Stimulated activated CD4-positive, alpha-beta T cell treated with anti-CD3 and anti-CD28 coated beads, Interleukin-15, amount 100 ng/mL, for 48 hours (primary cell): ENCODE results near the gene PAFAH1B2.
"Not testable (repeated sequence)": the region's sequence is repeated elsewhere in the genome, so short reads cannot be mapped to it uniquely, and the experiment has no call there.

Source experiments
- DNase-seq, 2 donors: peaks; one replicate each; pipeline ENCODE4 v3.0.0-alpha.2; 2020; ENCODE audit warnings: low read depth in 2 of 2

PAFAH1B2 gene

GRCh38 chr11:117202386-117203068 lies 58.4 kb downstream of the PAFAH1B2 start:
- no peak for DNase-seq

GRCh38 chr11:117203069-117203407 lies 59.0 kb downstream of the PAFAH1B2 start:
- DNase-seq: no peak

DNA sequence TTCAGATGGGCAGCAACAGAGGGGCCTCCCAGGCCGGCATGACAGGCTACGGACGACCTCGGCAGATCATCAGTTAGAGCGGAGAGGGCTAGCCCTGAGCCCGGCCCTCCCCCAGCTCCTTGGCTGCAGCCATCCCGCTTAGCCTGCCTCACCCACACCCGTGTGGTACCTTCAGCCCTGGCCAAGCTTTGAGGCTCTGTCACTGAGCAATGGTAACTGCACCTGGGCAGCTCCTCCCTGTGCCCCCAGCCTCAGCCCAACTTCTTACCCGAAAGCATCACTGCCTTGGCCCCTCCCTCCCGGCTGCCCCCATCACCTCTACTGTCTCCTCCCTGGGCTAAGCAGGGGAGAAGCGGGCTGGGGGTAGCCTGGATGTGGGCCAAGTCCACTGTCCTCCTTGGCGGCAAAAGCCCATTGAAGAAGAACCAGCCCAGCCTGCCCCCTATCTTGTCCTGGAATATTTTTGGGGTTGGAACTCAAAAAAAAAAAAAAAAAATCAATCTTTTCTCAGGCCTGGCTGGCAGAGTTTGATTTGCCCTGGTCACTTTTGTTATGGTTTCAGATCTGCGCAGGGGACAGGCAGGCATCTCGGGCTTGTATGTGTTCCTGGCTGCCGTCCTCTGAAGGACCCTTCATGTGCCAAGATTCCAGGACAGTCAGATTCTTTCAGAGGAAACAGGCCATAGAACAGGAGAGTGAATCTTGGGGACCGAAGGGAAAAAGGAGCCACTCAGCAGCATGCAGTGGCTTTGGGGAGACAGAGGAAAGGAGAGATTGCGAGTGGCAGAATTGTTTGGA lies 60.4 kb downstream of the PAFAH1B2 start:
- DNase-seq: no peak

DNA sequence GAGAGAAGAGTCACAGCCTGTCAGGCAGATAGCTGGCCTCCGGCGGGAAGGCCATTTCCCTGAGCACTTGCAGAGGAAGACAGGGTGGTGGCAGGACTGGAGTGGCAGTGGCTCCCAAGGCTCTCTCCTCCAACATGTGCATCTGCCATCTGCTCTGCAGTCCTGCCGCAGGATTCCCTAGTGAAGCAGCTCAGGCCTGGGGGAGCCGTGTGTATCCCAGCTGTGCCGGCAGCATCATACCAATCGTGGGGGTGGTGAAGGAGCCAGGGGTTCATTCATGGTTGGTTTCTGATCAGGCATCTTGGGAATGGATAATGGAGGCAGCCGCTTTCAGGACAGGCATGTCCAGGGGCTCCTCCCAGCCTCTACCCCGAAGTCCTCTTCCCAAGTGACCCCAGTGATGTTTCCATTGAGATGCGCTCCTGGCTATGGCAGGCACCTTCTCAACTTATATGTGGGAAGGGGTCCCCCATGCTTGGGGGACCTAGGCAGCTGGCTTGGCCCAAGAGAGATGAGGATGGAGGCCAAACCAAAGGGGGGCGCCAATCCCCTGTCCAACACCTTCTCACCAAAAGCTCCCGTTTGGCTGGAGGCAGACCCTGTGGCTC lies 61.2 kb downstream of the PAFAH1B2 start:
- DNase-seq: no peak

GRCh38 chr11:117206111-117206510 lies 62.0 kb downstream of the PAFAH1B2 start:
- DNase-seq: not testable (repeated sequence)

DNA sequence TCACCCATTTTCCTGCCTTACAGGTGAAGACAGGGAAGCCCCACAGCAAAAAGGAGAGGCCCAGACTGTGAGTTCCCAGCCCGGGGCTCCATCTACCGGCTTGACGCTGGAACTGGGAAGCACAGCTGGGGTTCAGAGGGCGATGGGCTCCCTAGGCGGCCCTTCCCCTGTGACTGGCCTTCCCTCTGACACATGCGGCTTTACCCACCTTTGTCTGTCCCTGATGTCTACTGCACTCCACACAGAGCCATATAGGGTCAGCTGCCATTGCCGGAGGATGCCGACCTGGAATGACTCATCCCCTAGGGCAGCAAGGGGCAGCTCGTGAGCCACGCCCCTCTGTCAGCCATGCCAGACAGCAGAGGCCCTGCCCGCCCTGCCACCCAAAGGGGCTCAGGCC lies 62.8 kb downstream of the PAFAH1B2 start:
- not testable (repeated sequence) for DNase-seq

DNA sequence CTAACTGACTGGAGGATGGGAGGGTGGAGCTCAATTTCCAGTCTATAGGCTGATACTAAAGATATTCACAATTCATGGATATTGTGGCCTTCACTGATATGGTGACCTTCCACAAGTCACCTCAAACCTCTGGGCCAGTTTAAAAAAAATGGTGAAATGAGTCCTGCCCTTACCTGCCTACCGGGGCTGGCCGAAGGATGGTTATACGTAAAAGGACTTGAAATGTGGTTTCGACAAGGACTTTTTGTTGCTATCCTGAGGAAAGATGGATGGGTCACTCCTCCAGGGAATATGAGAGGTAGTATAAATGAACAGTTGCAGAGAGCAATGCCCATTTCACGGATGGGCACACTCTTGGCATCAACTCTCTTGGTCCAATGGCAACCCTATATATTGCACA lies 63.4 kb downstream of the PAFAH1B2 start:
- not testable (repeated sequence) for DNase-seq

DNA sequence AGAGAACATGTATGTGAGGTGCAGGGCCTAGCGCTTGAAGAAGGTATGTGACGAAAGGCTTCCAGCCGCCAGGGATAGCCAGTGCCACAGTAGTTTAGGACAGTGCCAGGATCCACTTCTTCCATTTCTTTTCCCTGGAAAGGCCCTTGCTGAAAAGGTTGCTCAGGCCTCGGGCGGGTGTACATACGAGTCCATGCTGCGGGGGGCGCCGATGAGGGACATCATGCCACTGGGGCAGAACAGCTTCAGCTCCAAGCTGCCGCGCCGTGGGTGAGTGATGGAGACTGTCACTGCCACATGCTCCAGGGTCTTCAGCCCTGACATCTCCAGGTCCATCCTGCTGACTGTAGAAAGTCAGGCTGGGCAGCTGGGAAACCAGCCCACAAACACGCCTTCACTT lies 64.6 kb downstream of the PAFAH1B2 start:
- not testable (repeated sequence) for DNase-seq

DNA sequence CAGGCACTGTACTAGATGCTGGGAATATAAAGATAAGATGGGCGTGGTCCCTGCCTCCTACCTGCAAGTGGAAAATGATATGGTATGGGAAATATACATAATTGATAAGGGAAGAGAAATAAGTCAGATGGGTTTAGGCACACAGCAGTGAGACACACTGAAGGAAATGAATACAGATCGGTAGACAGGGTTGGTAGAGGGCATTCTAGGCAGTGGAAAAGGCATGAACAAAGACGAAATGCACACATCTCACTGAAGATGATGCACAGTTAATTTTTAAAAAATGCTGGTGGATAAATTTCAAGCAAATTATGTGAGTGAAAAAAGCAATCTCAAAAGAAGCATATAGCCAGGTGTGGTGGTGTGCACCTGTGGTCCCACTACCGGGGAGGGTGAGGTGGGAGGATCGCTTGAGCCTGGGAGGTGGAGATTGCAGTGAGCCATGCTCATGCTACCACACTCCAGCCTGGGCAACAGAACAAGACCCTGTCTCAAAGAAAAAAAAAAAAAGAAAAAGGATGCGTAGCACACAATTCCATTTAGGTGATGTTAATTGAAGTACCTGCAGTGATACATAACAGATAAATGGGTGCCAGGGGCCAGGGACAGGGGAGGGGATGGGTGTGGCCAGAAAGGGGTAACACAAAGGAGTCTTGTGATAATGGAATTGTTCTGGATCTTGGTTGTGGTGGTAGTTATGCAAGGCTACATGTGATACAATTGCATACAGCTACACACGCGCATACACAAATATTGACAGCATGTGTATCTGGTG lies 65.5 kb downstream of the PAFAH1B2 start:
- not testable (repeated sequence) for DNase-seq

DNA sequence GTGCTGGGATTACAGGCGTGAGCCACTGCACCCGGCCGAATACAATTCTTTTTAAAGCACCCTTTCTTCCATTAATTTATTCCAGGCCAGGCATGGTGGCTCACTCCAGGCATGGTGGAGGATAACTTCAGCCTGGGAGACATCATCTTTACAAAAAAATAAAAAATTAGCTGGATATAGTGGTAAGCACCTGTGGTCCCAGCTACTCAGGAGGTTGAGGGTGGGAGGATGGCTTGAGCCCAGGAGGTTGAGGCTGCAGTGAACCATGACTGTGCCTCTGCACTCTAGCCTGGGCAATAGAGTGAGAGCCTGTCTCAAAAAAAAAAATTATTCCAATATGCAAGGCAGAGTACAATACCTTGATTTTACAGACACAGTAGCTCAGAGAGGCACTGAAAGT lies 66.5 kb downstream of the PAFAH1B2 start:
- DNase-seq: no peak

- DNase-seq: no peak
These were observed 68.7 kb downstream of the PAFAH1B2 start for GRCh38 chr11:117212697-117213355.

GRCh38 chr11:117214404-117215110 lies 70.5 kb downstream of the PAFAH1B2 start:
- no peak for DNase-seq

DNA sequence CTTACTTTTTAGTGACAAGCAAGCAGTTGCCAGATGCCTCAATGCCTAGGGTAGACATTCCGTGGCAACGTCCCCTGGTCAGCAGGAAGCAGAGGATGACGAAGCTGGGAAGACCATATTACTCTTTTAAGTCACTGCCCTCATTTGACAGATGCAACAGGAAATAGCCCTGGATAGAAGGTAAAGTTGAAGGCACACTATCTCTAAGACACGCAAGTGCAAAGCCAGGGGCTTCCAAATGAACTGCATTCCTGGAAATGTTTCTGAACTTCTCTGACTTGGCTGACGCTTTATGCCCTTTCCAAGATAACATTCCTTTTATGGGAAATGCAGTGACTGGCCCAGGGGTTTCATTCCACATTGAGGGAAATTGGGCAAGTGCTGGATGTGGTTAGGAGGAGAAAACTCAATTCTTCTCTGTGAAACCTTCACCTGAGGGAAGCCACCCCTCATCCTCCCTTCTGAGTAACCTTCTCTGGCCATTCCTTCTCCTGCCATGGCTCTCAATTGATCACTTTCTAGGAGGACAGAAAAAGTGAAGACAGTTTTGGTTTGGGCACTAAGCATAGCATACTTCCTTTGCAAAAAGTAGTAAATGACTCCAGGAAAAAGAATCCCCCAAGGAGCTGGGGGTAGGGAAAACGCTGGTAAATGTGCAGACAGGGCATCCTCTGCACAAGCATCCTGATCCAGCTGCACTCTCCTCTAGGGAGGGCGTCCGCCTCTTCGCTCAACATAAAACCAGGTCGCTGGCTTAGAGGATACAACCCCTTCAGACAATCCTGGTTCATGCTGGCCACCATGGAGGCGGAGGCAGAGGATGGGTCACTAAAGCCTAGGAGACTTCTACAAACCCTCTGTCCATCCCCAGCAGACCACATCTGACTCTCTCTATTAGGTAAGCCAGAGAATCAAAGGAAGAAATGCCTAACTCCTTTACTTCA lies 73.3 kb downstream of the PAFAH1B2 start:
- DNase-seq: no peak

DNA sequence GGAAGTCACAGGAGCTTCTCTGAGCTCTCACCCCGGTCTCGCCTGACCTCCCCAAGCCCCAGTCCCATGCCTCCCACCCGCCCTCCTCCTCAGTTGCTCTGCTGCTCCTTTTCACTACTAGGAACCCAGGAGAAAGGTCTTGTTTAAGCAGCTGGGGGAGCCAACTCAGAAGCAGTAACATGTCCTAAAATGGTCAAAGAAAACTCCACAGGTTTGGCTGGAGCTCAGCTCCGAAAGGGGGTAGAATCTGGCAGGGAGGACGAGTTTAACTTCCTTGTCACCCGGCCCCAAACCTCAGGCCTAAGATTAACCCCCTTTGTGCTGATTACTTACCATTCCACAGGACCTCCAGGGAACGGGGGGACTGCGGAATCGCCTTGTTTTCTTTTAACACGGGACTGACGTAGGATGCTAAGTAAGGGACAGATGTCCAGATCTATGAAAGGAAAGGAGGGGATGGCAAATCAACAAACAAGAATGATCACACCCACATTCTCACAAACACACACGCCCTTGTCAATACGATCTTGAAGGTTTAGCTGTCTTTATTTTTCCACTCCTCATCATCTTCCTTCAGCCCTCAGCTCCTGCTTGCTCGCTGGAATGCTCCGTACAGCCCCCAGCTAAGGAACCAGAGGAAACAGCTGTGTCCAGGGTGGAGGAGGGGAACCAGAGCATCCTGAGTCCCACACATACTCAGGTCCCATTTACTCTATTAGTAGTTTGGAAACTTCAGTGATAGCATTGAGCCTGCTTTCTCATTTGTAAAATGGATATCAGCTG lies 74.2 kb downstream of the PAFAH1B2 start:
- DNase-seq: no peak

DNA sequence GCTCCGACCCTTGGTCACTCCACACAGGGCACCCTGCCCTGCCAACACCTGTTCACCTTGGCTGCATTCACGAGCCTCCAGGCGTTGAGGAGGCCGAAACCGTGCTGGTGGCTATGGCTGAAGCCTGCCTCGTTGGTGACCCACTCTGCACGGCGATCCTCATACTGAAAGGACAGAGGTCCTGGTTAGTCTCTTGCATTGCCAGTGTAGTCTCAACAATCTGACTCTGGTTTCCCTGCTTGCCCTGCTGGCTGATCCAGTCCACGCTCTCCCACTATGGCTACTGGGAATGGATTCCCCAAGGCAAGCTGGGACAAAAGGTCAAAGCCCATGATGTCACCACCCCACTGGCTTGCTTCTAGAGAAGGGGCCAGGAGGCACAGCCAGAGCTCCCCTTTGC lies 74.9 kb downstream of the PAFAH1B2 start:
- DNase-seq: no peak

DNA sequence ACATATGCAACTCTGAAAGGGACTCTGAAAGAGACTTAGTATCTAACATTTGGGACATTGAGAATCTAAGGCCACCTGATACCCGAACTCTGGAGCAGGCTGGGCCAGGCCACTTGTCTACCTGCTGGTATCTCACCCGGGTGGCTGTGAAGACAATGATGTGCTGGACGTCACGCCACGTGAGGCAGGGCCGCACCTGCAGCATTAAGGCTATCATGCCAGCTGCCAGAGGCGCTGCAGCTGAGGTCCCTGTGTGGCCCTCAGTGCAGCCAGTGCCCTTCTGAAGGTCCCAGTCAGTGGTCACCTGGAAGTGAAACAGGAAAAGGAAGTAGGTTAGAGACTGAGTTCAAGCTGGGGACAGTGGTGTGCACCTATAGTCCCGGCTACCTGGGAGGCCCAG lies 75.4 kb downstream of the PAFAH1B2 start:
- DNase-seq: no peak

DNA sequence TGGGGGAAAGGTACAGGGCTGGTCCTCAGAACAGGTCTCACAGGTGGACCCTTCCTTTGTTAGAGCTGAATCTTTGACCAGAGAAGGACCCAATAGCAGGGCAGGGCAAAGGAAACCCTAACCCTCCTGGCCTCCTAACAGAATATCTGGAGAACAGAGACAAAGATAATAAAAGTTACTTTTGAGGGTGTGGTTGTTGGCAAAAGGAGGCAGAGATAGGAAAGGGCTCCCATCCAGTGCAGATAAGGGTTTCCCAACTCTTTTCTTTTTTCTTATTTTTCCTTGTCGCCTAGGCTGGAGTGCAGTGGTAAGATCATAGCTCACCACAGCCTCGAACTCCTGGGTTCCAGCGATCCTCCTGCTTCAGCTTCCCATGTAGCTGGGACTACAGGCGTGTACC lies 75.9 kb downstream of the PAFAH1B2 start:
- no peak for DNase-seq

DNA sequence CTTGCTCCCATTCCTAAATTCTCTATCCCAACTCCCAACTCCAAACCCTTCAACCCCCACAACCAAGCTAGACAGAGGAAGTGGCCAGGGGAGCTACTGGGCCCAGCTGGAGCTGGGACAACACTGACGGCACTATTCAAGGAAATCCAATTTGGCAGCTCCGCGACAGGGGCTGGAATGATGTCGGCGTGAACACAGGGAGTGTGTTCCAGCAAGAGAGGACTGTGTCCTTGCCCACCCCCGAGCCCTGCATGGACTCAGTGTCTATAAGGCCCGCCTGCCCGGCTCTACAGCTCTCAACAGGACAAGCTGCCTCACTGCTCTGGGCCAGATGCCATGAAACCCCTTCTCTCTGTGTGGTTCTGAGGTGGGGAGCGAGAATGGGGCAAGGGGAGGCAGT lies 76.5 kb downstream of the PAFAH1B2 start:
- no peak for DNase-seq
